Measurements from ENCODE around the gene NDUFA13. TPM values are rescaled to one million over a fixed set of nuclear protein-coding genes. Genes with fewer than 3 reads are reported as not detected.

NDUFA13 gene
- total and polyA plus RNA-seq, 12 donors: 856 to 1,278 (median 1,153) TPM

DNA sequence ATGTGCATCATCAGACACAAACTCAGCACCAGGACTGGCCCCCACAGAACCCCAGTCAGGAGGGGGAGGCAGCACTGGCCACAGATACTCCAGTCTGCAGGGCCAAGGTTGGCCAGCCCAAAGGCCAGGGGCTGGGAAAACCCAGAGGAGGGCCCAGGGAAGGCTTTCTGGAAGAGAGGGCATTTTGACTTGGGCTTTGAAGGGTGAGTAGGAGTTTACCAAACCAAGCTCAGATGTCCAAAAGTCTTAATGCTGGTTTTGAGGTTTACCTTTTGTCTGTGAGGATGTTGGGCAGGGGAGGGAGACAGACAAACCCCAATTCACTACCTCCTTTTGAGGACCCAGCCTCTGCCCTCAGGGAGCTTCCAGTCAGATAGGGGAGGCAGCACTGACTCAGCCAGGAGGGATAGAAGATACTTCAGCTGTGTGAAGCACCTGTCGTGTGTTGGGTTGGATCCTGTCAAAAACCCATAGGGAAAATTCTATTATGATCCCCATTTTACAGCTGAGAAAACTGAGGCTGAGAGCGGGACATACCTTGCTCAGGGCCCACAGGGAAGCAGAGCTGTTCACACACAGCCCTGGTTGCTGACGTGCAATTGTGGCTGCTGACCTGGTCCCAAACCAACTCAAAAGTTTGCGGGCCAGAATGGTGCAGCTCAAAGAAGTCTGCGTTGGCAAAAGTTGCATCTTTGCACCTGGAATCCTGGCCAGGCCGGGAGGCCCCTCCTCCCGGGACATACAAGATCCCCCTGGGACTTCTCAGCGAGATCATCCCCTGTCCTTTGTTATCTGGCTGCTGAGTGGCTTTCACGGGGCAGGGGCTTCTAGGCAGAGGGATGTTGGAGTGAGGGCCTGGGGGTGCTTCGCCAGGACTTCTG lies 35.2 kb downstream of the NDUFA13 start:
- TF ChIP-seq, protein P1, sequence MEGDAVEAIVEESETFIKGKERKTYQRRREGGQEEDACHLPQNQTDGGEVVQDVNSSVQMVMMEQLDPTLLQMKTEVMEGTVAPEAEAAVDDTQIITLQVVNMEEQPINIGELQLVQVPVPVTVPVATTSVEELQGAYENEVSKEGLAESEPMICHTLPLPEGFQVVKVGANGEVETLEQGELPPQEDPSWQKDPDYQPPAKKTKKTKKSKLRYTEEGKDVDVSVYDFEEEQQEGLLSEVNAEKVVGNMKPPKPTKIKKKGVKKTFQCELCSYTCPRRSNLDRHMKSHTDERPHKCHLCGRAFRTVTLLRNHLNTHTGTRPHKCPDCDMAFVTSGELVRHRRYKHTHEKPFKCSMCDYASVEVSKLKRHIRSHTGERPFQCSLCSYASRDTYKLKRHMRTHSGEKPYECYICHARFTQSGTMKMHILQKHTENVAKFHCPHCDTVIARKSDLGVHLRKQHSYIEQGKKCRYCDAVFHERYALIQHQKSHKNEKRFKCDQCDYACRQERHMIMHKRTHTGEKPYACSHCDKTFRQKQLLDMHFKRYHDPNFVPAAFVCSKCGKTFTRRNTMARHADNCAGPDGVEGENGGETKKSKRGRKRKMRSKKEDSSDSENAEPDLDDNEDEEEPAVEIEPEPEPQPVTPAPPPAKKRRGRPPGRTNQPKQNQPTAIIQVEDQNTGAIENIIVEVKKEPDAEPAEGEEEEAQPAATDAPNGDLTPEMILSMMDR (IDR thresholded peaks at IDR 0.05): no peak
- Histone ChIP-seq H3K4me3 (no peak overlapping the region), H3K9me3 (peaks cover 0 to 4% (median 0%) of the 10 kb centered on the region in 11 donors), H3K27ac (no peak overlapping the region), H3K36me3 (no peaks in the 10 kb centered on the region), H3K27me3 (peaks cover 0 to 28% (median 21%) of the 10 kb centered on the region in 7 donors), H3K4me1 (peaks cover 0 to 23% (median 15%) of the 10 kb centered on the region in 9 donors)
- ATAC-seq (no peak), DNase-seq (no peak)
- intact Hi-C loops (cut with DNase I): no loop called here
- WGBS, 2 donors: 68 to 74% methylated on average over 10 of the region's 10 CpGs

DNA sequence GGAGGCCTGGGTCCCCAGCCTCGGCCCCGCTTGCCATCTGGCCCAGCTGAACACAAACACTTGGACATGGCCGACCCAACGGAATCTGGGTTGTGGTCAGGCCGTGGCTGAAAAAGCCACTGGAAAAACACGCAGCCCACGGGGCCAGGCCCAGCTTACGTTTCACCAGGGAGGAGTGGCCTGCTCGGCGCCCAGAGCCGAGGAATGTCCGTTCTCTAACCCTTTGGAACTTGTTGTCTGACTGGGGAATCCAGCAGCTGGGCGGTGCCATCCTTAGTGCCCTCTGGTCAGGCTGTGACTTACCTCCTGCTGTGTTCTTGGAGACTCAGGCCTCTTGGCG lies 35.8 kb downstream of the NDUFA13 start:
- ATAC-seq (no peak), DNase-seq (no peak)
- TF ChIP-seq, protein P1 (IDR thresholded peaks at IDR 0.05): no peak
- WGBS, 2 donors: 75 to 76% methylated on average over 14 of the region's 14 CpGs
- Histone ChIP-seq H3K27ac (no peak overlapping the region), H3K4me1 (peaks cover 0 to 18% (median 11%) of the 10 kb centered on the region in 9 donors), H3K27me3 (peaks cover 0 to 25% (median 16%) of the 10 kb centered on the region in 7 donors), H3K9me3 (peaks cover 0 to 4% (median 0%) of the 10 kb centered on the region in 11 donors), H3K36me3 (no peaks in the 10 kb centered on the region), H3K4me3 (no peak overlapping the region)
- intact Hi-C loops (cut with DNase I): loop anchor here in 1 of 10 donors (2.0 kb wide), 1 partner anchor 19 kb away; no protein-coding TSS in a partner anchor

DNA sequence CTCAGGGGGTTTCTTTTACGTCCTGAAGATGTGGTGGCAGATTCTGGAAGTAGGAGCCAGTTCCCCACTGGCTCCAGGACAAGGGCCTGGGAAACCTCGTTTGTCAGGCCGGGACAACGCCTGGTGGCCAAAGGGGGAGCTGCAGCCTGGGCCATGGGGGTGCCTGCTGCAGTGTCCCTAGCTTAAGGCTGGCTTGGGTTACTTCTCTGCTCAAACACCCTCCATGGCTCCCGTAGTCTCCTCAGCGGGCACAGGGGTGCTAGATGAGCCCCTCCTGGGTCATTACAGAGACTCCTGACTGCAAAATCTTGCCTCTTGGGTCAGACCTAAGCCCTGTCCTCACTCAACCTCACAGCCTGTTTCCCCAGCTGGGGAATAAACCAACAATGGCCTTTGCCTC lies 36.8 kb downstream of the NDUFA13 start:
- Histone ChIP-seq H3K36me3 (no peaks in the 10 kb centered on the region), H3K4me3 (no peak overlapping the region), H3K9me3 (peaks cover 0 to 4% (median 0%) of the 10 kb centered on the region in 11 donors), H3K27me3 (peaks cover 0 to 22% (median 10%) of the 10 kb centered on the region in 7 donors), H3K4me1 (peaks cover 0 to 9% (median 5%) of the 10 kb centered on the region in 9 donors), H3K27ac (no peak overlapping the region)
- TF ChIP-seq, protein P1 (IDR thresholded peaks at IDR 0.05): peak; percentile 25 to 66 (median 48)
- DNase-seq (no peak), ATAC-seq (peak in 2 of 8 donors; percentile 34 to 42)
- intact Hi-C loops (cut with DNase I): loop anchor here in 1 of 10 donors (2.0 kb wide), 1 partner anchor 20 kb away; no protein-coding TSS in a partner anchor
- WGBS, 2 donors: 38 to 50% methylated on average over 6 of the region's 6 CpGs

DNA sequence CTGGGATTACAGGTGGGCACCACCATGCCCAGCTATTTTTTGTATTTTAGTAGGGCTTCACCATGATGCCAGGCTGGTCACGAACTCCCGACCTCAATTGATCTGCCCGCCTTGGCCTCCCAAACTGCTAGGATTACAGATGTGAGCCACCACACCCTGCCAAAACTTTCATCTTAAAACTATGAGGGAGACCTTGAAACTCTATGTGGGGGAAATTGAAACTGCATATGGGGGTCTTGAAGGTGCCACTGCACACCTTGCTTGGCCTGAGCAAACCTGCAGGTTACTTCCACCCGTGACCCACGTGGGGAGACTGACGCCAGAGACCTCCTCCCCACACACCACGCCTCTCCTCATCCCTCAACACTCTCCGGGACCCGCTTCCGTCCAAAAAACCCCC lies 37.6 kb downstream of the NDUFA13 start:
- TF ChIP-seq, protein P1 (IDR thresholded peaks at IDR 0.05): no peak
- Histone ChIP-seq H3K4me3 (no peak overlapping the region), H3K4me1 (peaks cover 0 to 8% (median 0%) of the 10 kb centered on the region in 9 donors), H3K27ac (no peak overlapping the region), H3K27me3 (peaks cover 0 to 22% (median 10%) of the 10 kb centered on the region in 7 donors), H3K36me3 (no peaks in the 10 kb centered on the region), H3K9me3 (peaks cover 0 to 4% (median 0%) of the 10 kb centered on the region in 11 donors)
- WGBS, 2 donors: 85 to 94% methylated on average over 10 of the region's 10 CpGs
- DNase-seq (no peak), ATAC-seq (no peak)
- intact Hi-C loops (cut with DNase I): loop anchor here in 2 of 10 donors (2.0 kb wide), 1 partner anchor 21 kb away; no protein-coding TSS in a partner anchor

All from heart right ventricle (tissue), 16 donors.